Cardiac muscle cell (in vitro differentiated cells and primary cell): ENCODE results near the gene TREX2. TPM values are rescaled to one million over a fixed set of nuclear protein-coding genes. Genes with fewer than 3 reads are reported as not detected.

ENCODE experiments used
- DNase-seq, 2 donors: peaks; one replicate each; pipeline versions ENCODE4 v3.0.0 to v3.0.0-alpha.2; 2010 to 2017; ENCODE audit warnings: low read depth in 1 of 2, low spot score in 1 of 2
- H3K27ac ChIP-seq: fragments of 200-600 bp; sonication (generic); 2 replicates; pipeline ENCODE4 v1.5.1; 2016
- H3K27me3 ChIP-seq: fragments of 200-600 bp; sonication (generic); 2 replicates; pipeline ENCODE4 v1.6.0; 2016; ENCODE audit warnings: control low read depth
- H3K36me3 ChIP-seq: fragments of 200-600 bp; sonication (generic); 2 replicates; pipeline ENCODE4 v1.5.1; 2016; ENCODE audit warnings: control low read depth
- H3K4me1 ChIP-seq: fragments of 200-600 bp; sonication (generic); 2 replicates; pipeline ENCODE4 v1.8.1; 2017; ENCODE audit warnings: low read depth, mild to moderate bottlenecking, mixed run types
- H3K4me3 ChIP-seq: fragments of 200-600 bp; sonication (generic); 2 replicates; pipeline ENCODE4 v1.5.1; 2016; ENCODE audit warnings: mild to moderate bottlenecking
- H3K9me3 ChIP-seq: fragments of 200-600 bp; sonication (generic); 2 replicates; pipeline ENCODE4 v1.5.1; 2017; ENCODE audit warnings: low read depth, mild to moderate bottlenecking, control low read depth
- CTCF ChIP-seq: IDR thresholded peaks from 2 replicates; pipeline ENCODE4 v1.5.1; 2012; ENCODE audit warnings: low read depth, mild to moderate bottlenecking, low read length
- polyA plus RNA-seq: library from polyadenylated mRNA; unstranded; fragments of >200 nt; fragmentation: Nextera tagmentation; extraction: Ambion mirVana; gene quantifications from 2 replicates; pipeline ENCODE4 v1.2.1, GENCODE V29; 2016
- total RNA-seq: library from RNA; depleted of rRNA; stranded (reverse); fragments of >200 nt; gene quantifications from 2 replicates; pipeline ENCODE4 v1.2.3, GENCODE V29; 2016

TREX2 gene
- total and polyA plus RNA-seq, 2 experiments from 2014 or later: 0.36 TPM; not detected in 1

- DNase-seq: no peak
- H3K27me3 ChIP-seq: no peaks in the 10 kb centered on the region
- H3K36me3 ChIP-seq: no peaks in the 10 kb centered on the region
- H3K9me3 ChIP-seq: no peaks in the 10 kb centered on the region
- no peak for TF ChIP-seq CTCF
- H3K27ac ChIP-seq: no peak overlapping the region
- H3K4me1 ChIP-seq: no peaks in the 10 kb centered on the region
- no peak overlapping the region for H3K4me3 ChIP-seq
These were observed 32.9 kb upstream of the TREX2 start for GRCh38 chrX:153478746-153479145.

GRCh38 chrX:153477901-153478300 lies 32.0 kb upstream of the TREX2 start:
- no peak for TF ChIP-seq CTCF
- no peaks in the 10 kb centered on the region for H3K4me1 ChIP-seq
- H3K36me3 ChIP-seq: no peaks in the 10 kb centered on the region
- no peak overlapping the region for H3K27ac ChIP-seq
- DNase-seq: peak in 1 of 2 donors; percentile 63
- no peak overlapping the region for H3K4me3 ChIP-seq
- H3K9me3 ChIP-seq: no peaks in the 10 kb centered on the region
- H3K27me3 ChIP-seq: no peaks in the 10 kb centered on the region

DNA sequence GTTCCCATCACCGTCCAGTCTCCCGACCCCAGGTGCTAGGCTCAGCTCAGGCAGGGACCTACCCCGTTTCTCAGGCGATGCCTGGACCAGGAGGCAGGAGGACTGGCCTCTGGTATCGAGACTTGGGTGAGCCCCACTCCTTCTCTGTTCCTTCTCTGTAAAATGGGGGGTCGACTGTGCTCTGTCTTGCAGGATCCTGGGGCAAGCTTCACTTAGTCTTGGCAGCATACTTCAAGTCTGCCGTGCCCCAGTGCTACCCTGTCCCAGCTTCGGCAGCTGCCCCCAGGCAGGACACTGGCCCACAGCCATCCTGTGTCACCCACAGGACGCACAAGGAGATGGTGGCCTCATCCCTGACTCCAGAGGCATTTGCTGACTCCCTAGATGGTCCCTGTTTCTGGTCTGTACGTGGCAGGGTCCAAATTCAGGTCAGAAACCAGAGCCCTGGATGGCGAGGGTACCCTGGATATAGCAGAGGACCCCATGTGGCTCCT lies 31.6 kb upstream of the TREX2 start:
- Histone ChIP-seq H3K27me3 (no peaks in the 10 kb centered on the region), H3K9me3 (no peaks in the 10 kb centered on the region), H3K36me3 (no peaks in the 10 kb centered on the region), H3K4me1 (no peaks in the 10 kb centered on the region), H3K4me3 (no peak overlapping the region), H3K27ac (no peak overlapping the region)
- DNase-seq: no peak
- TF ChIP-seq CTCF: no peak

DNA sequence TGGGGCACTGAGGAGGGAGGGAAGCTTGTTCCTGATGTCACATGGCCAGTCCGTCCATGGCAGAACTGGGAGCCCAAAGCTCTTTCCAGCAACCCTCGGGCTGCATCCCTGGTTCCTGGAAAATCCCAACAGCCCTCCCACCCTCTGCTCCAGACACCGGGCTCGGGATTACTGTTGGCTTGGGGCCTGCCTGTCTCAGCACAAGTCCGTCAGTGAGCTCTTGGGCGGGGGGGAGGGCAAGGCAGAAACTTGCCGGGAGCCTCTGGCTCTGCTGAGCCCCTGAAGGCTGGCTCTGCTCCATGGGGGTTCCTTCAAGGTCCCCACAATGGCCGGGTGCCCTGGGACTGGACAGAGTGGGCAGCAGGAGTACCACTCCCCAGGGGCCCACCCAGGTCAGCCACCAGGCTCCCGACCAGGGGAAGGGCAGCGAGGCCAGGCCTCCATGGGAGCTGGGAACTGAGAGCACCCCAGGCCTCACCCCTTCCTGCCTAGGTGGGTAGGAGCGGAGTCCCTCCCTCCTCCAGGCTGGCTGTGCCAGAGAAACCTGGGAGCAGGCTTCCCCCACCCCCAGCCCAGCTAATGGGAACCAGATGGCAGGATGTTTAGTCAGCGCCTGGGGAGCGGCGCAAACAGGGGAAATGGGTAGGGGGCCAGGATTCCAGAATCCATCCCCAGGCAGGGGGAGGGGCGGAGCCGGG lies 31.0 kb upstream of the TREX2 start:
- Histone ChIP-seq H3K27me3 (no peaks in the 10 kb centered on the region), H3K27ac (no peak overlapping the region), H3K4me3 (no peak overlapping the region), H3K4me1 (no peaks in the 10 kb centered on the region), H3K36me3 (no peaks in the 10 kb centered on the region), H3K9me3 (no peaks in the 10 kb centered on the region)
- TF ChIP-seq CTCF: no peak
- DNase-seq: peak in 1 of 2 donors; percentile 71

DNA sequence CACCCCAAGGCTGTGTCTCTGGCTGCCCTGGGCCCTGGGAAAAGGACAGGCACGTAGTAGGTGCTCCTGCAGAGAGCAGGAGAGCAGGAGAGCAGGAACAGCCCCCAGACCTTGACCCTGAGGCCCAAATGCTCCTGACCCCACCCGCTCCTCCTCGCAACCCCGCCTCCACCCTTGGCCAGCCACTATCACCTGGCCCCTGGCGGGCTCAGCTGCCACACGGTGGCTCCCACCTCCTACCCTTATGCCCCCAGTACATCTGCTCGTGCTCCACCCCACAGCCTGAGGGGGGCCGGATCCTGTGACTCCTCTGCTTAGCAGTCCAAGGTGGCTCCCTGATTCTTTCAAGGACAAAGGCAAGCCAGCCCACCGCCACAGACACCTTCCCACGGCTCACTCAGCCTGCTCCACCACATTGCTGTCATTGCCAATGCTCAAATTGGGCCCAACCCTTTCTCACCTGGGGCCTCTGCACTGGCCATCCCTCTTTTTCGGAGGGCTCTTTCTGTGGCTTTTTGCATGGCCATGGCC lies 30.0 kb upstream of the TREX2 start:
- DNase-seq: no peak
- Histone ChIP-seq H3K27ac (no peak overlapping the region), H3K9me3 (no peaks in the 10 kb centered on the region), H3K36me3 (no peaks in the 10 kb centered on the region), H3K27me3 (no peaks in the 10 kb centered on the region), H3K4me3 (no peak overlapping the region), H3K4me1 (no peaks in the 10 kb centered on the region)
- no peak for TF ChIP-seq CTCF
